ENCODE measurements around the gene KCNJ2. TPM values are rescaled to one million over a fixed set of nuclear protein-coding genes. Genes with fewer than 3 reads are reported as not detected.

Gene KCNJ2
- total RNA-seq, 4 donors from 2014 or later = 7.3 to 18.9 (median 10.6) TPM

DNA sequence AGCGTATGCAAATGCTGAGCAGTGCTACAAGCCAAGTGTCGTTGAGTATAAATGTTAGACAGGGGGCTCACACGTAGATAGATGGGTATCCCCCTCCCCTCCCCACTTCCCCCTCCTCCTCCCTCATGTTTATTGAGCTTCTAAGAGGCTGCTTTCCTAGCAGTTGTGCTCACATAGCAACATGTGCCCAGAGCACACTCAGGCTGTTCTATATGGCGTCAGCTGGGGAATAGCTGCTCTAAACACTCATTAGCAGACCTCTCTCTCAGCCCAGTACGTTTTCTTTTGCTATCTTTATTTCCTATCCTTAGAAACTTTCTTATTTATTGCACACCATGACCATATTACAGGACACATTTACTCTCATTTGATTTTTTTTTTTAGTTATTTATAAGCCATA is 1.8 kb downstream of the KCNJ2 start:
- intact Hi-C loops (cut with DNase I; ENCODE audit: low total_unique reads) = loop anchor here (5.0 kb wide), 1 partner anchor 834 kb away; no protein-coding TSS in a partner anchor
- no peak for TF ChIP-seq POLR2A (IDR thresholded peaks at IDR 0.05)
- TF ChIP-seq, protein P1, sequence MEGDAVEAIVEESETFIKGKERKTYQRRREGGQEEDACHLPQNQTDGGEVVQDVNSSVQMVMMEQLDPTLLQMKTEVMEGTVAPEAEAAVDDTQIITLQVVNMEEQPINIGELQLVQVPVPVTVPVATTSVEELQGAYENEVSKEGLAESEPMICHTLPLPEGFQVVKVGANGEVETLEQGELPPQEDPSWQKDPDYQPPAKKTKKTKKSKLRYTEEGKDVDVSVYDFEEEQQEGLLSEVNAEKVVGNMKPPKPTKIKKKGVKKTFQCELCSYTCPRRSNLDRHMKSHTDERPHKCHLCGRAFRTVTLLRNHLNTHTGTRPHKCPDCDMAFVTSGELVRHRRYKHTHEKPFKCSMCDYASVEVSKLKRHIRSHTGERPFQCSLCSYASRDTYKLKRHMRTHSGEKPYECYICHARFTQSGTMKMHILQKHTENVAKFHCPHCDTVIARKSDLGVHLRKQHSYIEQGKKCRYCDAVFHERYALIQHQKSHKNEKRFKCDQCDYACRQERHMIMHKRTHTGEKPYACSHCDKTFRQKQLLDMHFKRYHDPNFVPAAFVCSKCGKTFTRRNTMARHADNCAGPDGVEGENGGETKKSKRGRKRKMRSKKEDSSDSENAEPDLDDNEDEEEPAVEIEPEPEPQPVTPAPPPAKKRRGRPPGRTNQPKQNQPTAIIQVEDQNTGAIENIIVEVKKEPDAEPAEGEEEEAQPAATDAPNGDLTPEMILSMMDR (IDR thresholded peaks at IDR 0.05 in 4 of 5, conservative IDR thresholded peaks at IDR 0.05 in 1 of 5) = no peak
- Histone ChIP-seq H3K27me3 (no peaks in the 10 kb centered on the region), H3K9me3 (no peaks in the 10 kb centered on the region), H3K36me3 (peaks cover 0 to 13% of the 10 kb centered on the region in 2 donors), H3K4me1 (peaks cover 47 to 52% of the 10 kb centered on the region in 2 donors), H3K4me3 (peak overlapping the region; percentile 82 to 90 (median 87)), H3K27ac (peak overlapping the region; percentile 92 to 97 (median 96))
- in situ Hi-C loops (cut with MboI; ENCODE audit: low sequenced_read_pairs in 4 of 4) = loop anchor here (25.0 kb wide), 4 partner anchors 434 to 834 kb away; partner anchors contain the start of gene ABCA5 (in 1 of the 4)
- ATAC-seq = no peak
- DNase-seq = no peak

DNA sequence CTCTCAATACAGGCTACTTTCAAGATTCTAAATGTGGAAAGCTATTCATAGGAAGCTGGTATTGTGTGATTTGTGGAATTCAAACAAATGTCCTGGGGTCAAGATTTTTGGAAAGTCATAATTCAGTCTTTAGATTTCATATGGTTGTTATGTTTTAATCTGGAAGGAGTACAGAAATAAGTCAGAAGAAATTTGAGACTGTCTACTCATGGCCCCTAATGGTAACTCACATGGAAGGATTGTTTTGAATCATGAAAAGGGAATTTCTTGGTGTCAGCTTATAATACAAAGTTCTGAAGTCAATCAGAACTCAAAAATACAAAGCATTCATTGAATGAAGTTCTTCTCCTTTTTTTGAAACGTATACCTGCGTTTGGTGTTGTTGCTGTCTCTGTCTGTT is 3.1 kb downstream of the KCNJ2 start:
- Histone ChIP-seq H3K4me3 (peak overlapping the region in 2 of 4 donors; percentile 82 to 89), H3K9me3 (no peaks in the 10 kb centered on the region), H3K36me3 (peaks cover 0 to 13% of the 10 kb centered on the region in 2 donors), H3K4me1 (peaks cover 50 to 54% of the 10 kb centered on the region in 2 donors), H3K27me3 (no peaks in the 10 kb centered on the region), H3K27ac (peak overlapping the region; percentile 92 to 97 (median 96))
- intact Hi-C loops (cut with DNase I; ENCODE audit: low total_unique reads) = loop anchor here (5.0 kb wide), 1 partner anchor 835 kb away; no protein-coding TSS in a partner anchor
- DNase-seq = no peak
- ATAC-seq = no peak
- in situ Hi-C loops (cut with MboI; ENCODE audit: low sequenced_read_pairs in 4 of 4) = loop anchor here (25.0 kb wide), 4 partner anchors 435 to 835 kb away; partner anchors contain the start of gene ABCA5 (in 1 of the 4)
- no peak for TF ChIP-seq POLR2A (IDR thresholded peaks at IDR 0.05)
- TF ChIP-seq, protein P1 (IDR thresholded peaks at IDR 0.05 in 4 of 5, conservative IDR thresholded peaks at IDR 0.05 in 1 of 5) = no peak

DNA sequence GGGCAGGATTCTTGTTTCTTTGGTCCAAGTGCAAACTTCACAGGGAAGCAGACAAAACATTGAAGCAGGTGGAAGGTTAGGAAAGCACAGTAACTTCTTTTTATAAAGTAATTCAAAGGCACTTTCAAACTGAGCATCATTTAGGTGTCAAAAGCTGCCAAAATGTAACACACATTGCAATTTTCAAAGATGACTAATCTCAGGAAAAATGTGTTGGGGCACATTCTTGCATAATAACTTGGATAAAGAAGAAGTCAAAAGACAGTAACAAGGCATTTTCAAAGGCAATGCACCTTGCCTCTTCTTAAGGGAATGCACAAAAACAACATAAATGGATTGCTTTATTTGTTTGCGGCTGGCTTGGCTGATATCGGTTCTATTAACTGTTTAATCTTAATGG is 3.6 kb downstream of the KCNJ2 start:
- ATAC-seq (no peak), DNase-seq (no peak)
- in situ Hi-C loops (cut with MboI; ENCODE audit: low sequenced_read_pairs in 4 of 4) (loop anchor here (25.0 kb wide), 4 partner anchors 436 to 836 kb away; partner anchors contain the start of gene ABCA5 (in 1 of the 4)), intact Hi-C loops (cut with DNase I; ENCODE audit: low total_unique reads) (loop anchor here (1.0 to 5.0 kb wide), 2 partner anchors 8 to 836 kb away; no protein-coding TSS in a partner anchor)
- Histone ChIP-seq H3K4me3 (peak overlapping the region in 3 of 4 donors; percentile 20 to 89 (median 82)), H3K4me1 (peaks cover 50 to 52% of the 10 kb centered on the region in 2 donors), H3K27me3 (no peaks in the 10 kb centered on the region), H3K27ac (peak overlapping the region; percentile 92 to 97 (median 96)), H3K9me3 (no peaks in the 10 kb centered on the region), H3K36me3 (peaks cover 0 to 13% of the 10 kb centered on the region in 2 donors)
- TF ChIP-seq POLR2A (IDR thresholded peaks at IDR 0.05) = no peak
- TF ChIP-seq, protein P1 (IDR thresholded peaks at IDR 0.05 in 4 of 5, conservative IDR thresholded peaks at IDR 0.05 in 1 of 5) = no peak

DNA sequence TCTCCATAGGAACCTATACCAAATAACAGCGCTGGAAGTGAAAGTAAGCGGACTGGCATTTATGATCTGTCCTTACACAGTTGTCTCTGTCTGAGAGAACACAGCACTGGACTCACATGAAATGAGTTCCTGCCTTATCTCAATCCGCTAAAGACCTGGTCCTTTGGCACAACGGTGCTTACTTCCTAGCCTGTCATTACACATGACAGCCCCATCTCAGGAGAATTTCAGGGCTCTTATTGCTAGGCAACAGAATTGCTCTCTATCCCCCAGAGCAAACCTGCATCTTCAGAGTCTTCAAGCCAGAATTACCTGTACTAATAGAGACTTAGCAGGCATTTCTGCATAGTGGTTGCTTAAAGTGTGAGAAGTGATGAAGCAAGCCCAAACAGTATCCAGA is 4.3 kb downstream of the KCNJ2 start:
- TF ChIP-seq, protein P1 (IDR thresholded peaks at IDR 0.05 in 4 of 5, conservative IDR thresholded peaks at IDR 0.05 in 1 of 5) = no peak
- no peak for TF ChIP-seq POLR2A (IDR thresholded peaks at IDR 0.05)
- H3K4me3 ChIP-seq = peak overlapping the region in 1 of 4 donors; percentile 89
- DNase-seq (no peak), ATAC-seq (no peak)
- H3K27me3 ChIP-seq = no peaks in the 10 kb centered on the region
- H3K27ac ChIP-seq = peak overlapping the region; percentile 92 to 97 (median 96)
- H3K36me3 ChIP-seq = peaks cover 0 to 13% of the 10 kb centered on the region in 2 donors
- peaks cover 57 to 59% of the 10 kb centered on the region in 2 donors for H3K4me1 ChIP-seq
- H3K9me3 ChIP-seq = no peaks in the 10 kb centered on the region
- intact Hi-C loops (cut with DNase I; ENCODE audit: low total_unique reads) (loop anchor here (1.0 to 5.0 kb wide), 2 partner anchors 8 to 836 kb away; no protein-coding TSS in a partner anchor), in situ Hi-C loops (cut with MboI; ENCODE audit: low sequenced_read_pairs in 4 of 4) (loop anchor here (25.0 kb wide), 4 partner anchors 436 to 836 kb away; partner anchors contain the start of gene ABCA5 (in 1 of the 4))

All from gastrocnemius medialis (tissue), 4 donors.